ENCODE results near the gene ACLY. TPM values are rescaled to one million over a fixed set of nuclear protein-coding genes. Genes with fewer than 3 reads are reported as not detected.

The ACLY gene
- total and polyA plus RNA-seq, 2 of the 13 experiments (the other 11 are each of a cell fraction or from before 2014, with no cell fraction given): 111 to 218 TPM

GRCh38 chr17:41930009-41930832 lies 11.5 kb upstream of the ACLY start, which contains the start of gene ODAD4 (continued):
- TF ChIP-seq, protein P1, sequence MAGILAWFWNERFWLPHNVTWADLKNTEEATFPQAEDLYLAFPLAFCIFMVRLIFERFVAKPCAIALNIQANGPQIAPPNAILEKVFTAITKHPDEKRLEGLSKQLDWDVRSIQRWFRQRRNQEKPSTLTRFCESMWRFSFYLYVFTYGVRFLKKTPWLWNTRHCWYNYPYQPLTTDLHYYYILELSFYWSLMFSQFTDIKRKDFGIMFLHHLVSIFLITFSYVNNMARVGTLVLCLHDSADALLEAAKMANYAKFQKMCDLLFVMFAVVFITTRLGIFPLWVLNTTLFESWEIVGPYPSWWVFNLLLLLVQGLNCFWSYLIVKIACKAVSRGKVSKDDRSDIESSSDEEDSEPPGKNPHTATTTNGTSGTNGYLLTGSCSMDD (CRISPR knock-in tag; IDR thresholded peaks at IDR 0.05): no peak
- TF ChIP-seq HNF4G (IDR thresholded peaks at IDR 0.05; ENCODE audit: borderline replicate concordance, low read depth, low read length): peak; percentile 6; the same call in 1 of the 2 replicates
- peak; percentile 65; the same call in 1 of the 2 replicates for TF ChIP-seq HNF4G (CRISPR knock-in tag; IDR thresholded peaks at IDR 0.05; ENCODE audit: borderline replicate concordance, low read depth)
- peak; percentile 35; the same call in 1 of the 2 replicates for TF ChIP-seq NFYB (CRISPR knock-in tag; IDR thresholded peaks at IDR 0.05)
- TF ChIP-seq TRIM24 (CRISPR knock-in tag; IDR thresholded peaks at IDR 0.05): no peak
- TF ChIP-seq FOXC1 (CRISPR knock-in tag; IDR thresholded peaks at IDR 0.05; ENCODE audit: borderline replicate concordance): peak; percentile 95
- TF ChIP-seq ZNF414 (CRISPR knock-in tag; IDR thresholded peaks at IDR 0.05): peak; percentile 90; the same call in 1 of the 2 replicates
- peak; percentile 98 for TF ChIP-seq ZNF598 (CRISPR knock-in tag; IDR thresholded peaks at IDR 0.05; ENCODE audit: borderline replicate concordance)
- TF ChIP-seq ZHX1 (CRISPR knock-in tag; IDR thresholded peaks at IDR 0.05; ENCODE audit: low read depth): peak; percentile 85; the same call in 1 of the 2 replicates
- TF ChIP-seq TBX2 (CRISPR knock-in tag; IDR thresholded peaks at IDR 0.05; ENCODE audit: borderline replicate concordance): peak; percentile 88
- peak; percentile 72 for TF ChIP-seq CREM (IDR thresholded peaks at IDR 0.05)
- 0 out of 2 replicates have a peak, but pooled peaks have one; percentile 30 for TF ChIP-seq CREM (CRISPR knock-in tag; IDR thresholded peaks at IDR 0.05)
- peak; percentile 99 for TF ChIP-seq ZNF567 (CRISPR knock-in tag; IDR thresholded peaks at IDR 0.05; ENCODE audit: borderline replicate concordance)
- no peak for TF ChIP-seq ZNF879 (CRISPR knock-in tag; IDR thresholded peaks at IDR 0.05)
- TF ChIP-seq KAT2B (IDR thresholded peaks at IDR 0.05; ENCODE audit: borderline replicate concordance, low read depth, low read length): no peak
- TF ChIP-seq ZNF331 (CRISPR knock-in tag; IDR thresholded peaks at IDR 0.05): peak; percentile 77
- peak; percentile 71 for TF ChIP-seq ZNF609 (CRISPR knock-in tag; IDR thresholded peaks at IDR 0.05; ENCODE audit: borderline replicate concordance)
- TF ChIP-seq, protein P2, sequence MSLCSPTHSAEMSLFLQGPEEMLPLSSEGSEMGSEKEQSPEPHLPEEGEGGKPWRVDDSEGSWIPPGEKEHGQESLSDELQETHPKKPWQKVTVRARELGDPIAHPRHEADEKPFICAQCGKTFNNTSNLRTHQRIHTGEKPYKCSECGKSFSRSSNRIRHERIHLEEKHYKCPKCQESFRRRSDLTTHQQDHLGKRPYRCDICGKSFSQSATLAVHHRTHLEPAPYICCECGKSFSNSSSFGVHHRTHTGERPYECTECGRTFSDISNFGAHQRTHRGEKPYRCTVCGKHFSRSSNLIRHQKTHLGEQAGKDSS (CRISPR knock-in tag; IDR thresholded peaks at IDR 0.05; ENCODE audit: borderline replicate concordance, low read depth): peak; percentile 100

Data from HepG2 (cell line).